GM19351 (cell line): ENCODE data around the gene RAB8B.
A peak's percentile ranks its signal among the peaks of the same experiment; 100 is the strongest.
"Not testable (repeated sequence)": the region's sequence is repeated elsewhere in the genome, so short reads cannot be mapped to it uniquely, and the experiment has no call there.

ENCODE experiments used
- ATAC-seq: cut with Tn5 transposase; IDR thresholded peaks from one replicate; pipeline ENCODE4 v1.9.1; 2021; ENCODE audit warnings: mild to moderate bottlenecking, moderate library complexity; ENCODE audit not compliant: unreplicated experiment

RAB8B gene

DNA sequence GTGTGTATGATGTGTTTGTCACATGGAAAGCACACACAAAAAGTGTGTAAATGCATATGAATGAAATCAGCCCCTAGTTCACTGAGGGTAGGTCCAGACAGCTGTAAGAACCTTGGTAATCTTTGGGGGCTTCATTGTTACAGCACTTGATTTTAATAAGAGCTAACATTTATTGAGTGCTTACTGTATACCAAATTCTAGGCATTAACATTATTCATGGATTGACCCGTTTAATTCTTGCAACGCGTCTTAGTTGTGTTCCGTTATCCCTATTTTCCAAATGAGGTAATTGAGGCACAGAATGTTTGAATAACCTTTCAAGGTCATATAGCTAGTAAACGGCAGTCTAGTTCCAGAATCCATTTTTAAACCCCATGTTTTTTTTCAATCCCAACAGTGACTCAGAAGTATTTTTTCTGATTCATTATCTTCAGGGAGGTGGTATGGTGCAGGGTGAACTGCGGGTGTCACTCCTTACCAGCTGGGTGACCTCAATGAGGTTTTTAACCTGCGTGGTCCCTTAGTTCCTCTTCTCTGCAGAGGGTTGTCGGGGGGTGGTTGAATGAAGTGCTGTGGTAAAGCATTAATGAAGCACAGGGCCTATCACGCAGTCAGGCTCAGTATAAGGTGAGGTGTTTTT, 14.2 kb downstream of the RAB8B start:
- no peak for ATAC-seq

DNA sequence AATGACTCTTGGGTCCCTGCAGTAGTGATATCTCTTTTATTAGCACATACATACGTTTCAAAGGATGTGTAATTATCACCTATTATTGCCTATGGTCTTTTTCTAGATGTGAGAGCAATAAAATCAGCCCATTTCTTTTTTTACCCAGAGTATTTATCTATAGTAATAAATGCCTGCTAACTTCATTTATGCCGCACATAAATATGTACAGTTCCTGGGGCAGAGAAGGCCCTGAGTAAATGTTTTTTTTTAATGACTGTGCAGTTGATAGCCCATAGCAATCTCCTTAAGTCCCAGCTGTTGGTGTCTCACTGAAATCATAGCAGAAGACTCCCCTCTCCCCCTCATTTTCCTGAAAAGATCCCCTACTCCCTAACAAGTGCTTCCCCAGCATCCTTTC, 16.7 kb downstream of the RAB8B start:
- ATAC-seq: no peak

- not testable (repeated sequence) for ATAC-seq
These were observed 19.4 kb downstream of the RAB8B start for GRCh38 chr15:63208824-63209223.

- ATAC-seq: no peak
These were observed 21.0 kb downstream of the RAB8B start for GRCh38 chr15:63210151-63211091.

DNA sequence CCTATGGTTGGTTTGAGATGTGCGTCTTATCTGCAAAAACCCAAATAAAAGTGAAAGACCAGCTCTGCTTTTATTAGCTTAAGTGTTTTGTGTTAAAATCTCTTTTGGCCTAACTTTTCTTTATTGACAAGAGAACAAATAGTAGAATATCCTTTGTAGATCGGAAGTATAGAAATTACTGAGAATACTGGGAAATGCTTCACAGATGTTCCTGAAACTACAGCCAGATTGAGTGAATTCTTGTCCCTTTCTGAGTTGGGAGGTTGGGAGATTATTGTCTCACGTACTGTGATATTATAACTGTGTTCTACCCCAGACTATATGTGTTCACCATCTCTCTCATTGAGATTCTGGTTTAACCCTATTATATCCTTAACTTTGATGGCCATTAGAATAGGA, 21.7 kb downstream of the RAB8B start:
- no peak for ATAC-seq

GRCh38 chr15:63211549-63211948, 22.1 kb downstream of the RAB8B start:
- ATAC-seq: no peak

DNA sequence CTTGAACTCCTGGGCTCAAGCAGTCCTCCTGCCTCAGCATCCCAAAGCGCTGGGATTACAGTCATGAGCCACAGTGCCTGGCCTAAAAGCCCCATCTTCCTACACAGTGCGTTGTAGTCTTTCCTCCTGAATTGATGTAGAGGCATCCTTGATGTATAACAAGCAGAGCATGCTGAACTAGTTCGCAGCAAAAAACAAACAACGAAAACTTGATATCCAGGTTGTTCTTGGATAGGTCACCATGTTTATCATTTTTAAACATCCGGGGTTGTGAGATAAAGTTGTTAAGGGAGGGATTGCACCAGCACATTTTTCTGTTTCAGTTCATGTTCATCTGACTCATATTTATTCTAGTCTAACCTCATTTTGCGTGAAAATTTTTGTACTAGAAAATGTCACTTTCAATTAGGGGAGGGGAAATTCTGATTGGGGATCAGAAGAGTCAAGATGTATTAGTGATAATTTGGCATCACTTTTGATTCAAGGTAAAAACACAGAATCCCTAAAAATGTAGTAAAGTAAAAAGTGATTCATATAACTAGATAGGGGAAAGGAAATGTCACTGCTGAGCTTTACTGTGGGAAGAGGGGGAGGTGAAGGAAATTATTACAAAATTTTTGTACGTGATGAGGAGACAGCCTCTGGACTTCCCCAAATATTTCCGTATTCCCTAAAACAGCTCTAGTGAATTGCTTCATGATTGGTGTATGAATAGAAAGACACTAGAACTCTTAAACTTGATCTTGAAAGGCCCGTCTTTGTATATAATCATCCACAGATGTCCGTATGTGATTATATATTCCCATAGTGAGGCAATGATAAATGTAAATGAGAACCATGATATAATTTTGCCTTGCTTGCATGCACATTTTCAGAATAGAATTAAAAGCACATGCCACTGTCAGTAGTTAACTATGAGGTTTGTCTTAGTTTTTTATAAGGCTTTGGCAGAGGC, 22.9 kb downstream of the RAB8B start:
- ATAC-seq: peak; percentile 43

- no peak for ATAC-seq
These were observed 28.8 kb downstream of the RAB8B start for GRCh38 chr15:63218100-63218808.

- no peak for ATAC-seq
These were observed 29.8 kb downstream of the RAB8B start for GRCh38 chr15:63219196-63219710.

DNA sequence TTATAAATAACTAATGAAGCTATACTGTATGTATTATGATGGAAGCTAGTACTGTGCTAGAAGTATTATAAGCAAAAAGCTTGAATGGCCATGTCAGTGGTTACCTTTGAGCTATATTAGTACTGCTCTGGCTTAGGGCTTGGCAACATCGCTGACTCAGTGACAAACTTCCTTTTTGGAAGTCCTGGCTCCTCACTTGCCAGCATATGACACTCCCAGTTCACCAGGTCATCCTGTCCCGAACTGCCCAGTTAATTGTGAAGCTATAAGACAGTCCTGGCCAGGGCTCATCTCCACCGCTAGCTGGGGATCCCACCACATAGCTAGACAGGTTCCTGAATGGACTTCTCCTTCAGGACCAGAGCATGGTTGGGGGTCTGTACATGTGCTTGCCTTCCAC, 31.9 kb downstream of the RAB8B start:
- ATAC-seq: no peak

GRCh38 chr15:63223463-63223862, 34.1 kb downstream of the RAB8B start:
- ATAC-seq: no peak

DNA sequence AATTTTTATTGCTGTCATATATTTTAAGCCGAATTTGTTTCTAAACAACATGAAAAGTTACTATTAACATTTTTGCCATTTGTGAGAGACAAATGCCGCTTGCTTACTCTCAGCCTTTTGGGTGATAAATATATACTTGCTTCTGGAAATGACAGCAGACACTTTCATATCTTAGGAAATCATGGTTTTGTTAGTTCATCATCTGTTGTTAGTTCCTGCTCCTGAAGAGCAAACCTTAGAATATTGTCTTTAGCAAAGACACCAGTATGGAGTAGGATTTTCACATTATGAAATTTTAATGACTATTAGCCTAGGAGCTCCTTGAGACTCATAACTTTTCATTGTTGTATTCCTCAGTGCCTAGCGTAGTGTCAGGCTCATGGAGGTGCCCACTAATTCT, 36.0 kb downstream of the RAB8B start:
- ATAC-seq: no peak

DNA sequence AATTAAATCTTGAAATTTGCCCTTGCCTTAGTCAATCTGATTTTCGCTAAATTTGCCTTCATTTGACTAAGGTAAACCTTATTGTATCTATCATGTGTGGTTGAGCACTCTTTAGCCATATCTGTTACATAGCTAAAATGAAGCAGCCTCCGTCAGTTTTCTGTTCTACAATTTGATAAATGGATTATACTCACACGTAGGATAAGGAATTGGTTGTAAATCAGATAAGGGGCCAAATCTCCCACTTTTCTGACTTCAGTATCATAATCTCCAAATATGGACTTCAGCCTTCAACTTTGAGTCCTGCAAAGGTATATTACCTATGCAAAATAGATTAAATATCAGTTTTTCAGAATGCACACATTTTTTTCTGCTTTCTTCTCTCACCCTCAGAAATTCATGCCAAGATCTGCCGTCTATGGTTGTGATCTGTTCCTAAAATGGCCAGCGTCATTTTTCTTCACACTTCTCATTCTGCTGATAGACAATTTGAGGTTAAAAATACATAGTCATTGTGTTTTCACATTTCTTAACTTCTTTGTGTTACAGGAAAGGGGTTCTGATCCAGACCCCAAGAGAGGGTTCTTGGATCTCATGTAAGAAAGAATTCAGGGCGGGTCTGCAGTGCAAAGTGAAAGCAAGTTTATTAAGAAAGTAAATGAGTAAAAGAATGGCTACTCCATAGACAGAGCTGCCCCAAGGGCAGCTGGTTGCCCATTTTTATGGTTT, 36.9 kb downstream of the RAB8B start:
- no peak for ATAC-seq

- no peak for ATAC-seq
These were observed 37.6 kb downstream of the RAB8B start for GRCh38 chr15:63226966-63227401.

DNA sequence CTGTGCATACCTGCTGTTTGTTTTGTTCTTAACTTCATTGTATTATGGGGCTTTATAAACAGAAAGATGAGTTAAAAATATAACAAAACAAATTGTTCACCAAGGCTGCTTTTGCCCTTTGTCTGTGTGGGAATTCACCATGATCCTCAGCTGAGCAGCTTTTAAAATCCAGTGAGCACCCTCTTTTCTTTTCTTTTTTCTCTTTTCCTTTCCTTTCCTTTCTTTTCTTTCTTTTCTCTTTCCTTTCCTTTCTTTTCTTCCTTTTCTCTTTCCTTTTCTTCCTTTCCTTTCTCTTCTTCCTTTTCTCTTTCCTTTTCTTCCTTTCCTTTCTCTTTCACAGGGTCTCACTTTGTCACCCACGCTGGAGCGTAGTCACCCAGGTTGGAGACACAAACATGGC, 38.3 kb downstream of the RAB8B start:
- no peak for ATAC-seq

- no peak for ATAC-seq
These were observed 41.8 kb downstream of the RAB8B start for GRCh38 chr15:63231206-63231605.

- no peak for ATAC-seq
These were observed 42.3 kb downstream of the RAB8B start for GRCh38 chr15:63231706-63232105.

- ATAC-seq: no peak
These were observed 43.0 kb downstream of the RAB8B start for GRCh38 chr15:63232405-63232804.

GRCh38 chr15:63232943-63233342, 43.5 kb downstream of the RAB8B start:
- ATAC-seq: no peak
